HL-60 (cell line): ENCODE data around the gene LIPC.

Experiments used
- CTCF ChIP-seq: IDR thresholded peaks from one replicate; pipeline ENCODE4 v1.5.1; 2011; ENCODE audit warnings: low read length, control low read depth, inconsistent platforms; ENCODE audit not compliant: insufficient read depth
- GABPA ChIP-seq: IDR thresholded peaks from 2 replicates; pipeline ENCODE4 v1.6.1; 2012; ENCODE audit warnings: low read depth
- POLR2AphosphoS5 ChIP-seq: IDR thresholded peaks from 2 replicates; pipeline ENCODE4 v1.6.1; 2012; ENCODE audit warnings: low read depth
- REST ChIP-seq: IDR thresholded peaks from 2 replicates; pipeline ENCODE4 v1.6.1; 2012; ENCODE audit warnings: low read depth; ENCODE audit not compliant: insufficient replicate concordance
- SPI1 ChIP-seq: IDR thresholded peaks from 2 replicates; pipeline ENCODE4 v1.6.1; 2012; ENCODE audit warnings: low read depth, mild to moderate bottlenecking, borderline replicate concordance

DNA sequence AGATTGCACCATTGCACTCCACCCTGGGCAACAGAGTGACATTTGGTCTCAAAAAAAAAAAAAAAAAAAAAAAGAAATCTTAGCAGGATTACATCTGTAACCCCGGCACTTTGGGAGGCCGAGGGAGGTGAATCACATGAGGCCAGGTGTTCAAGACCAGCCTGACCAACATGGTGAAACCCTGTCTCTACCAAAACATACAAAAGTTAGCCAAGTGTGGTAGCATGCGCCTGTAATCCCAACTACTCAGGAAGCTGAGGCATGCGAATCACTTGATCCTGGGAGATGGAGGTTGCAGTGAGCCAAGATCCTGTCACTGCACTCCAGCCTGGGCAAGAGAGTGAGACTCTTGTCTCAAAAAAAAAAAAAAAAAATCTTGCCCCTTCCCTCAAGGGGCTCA is 40.4 kb downstream of the LIPC start:
- TF ChIP-seq CTCF: no peak
- no peak for TF ChIP-seq REST
- TF ChIP-seq POLR2AphosphoS5: no peak
- no peak for TF ChIP-seq SPI1
- TF ChIP-seq GABPA: no peak
